Stimulated activated CD8-positive, alpha-beta memory T cell treated with anti-CD3 and anti-CD28 coated beads, Interleukin-7, amount 100 ng/mL, for 48 hours (primary cell): ENCODE results near the gene PPP2R2B.

ENCODE experiments used
- DNase-seq, 2 donors: peaks; one replicate each; pipeline ENCODE4 v3.0.0-alpha.2; 2020; ENCODE audit warnings: low read depth in 1 of 2; ENCODE audit errors: extremely low read depth in 1 of 2

The PPP2R2B gene

GRCh38 chr5:146707316-146707715, 171.2 kb downstream of the PPP2R2B start:
- no peak for DNase-seq

- DNase-seq = no peak
Measured at GRCh38 chr5:146706321-146706972, 172.1 kb downstream of the PPP2R2B start.

- no peak for DNase-seq
Measured at GRCh38 chr5:146704949-146705665, 173.4 kb downstream of the PPP2R2B start.

- no peak for DNase-seq
Measured at GRCh38 chr5:146703899-146704298, 174.7 kb downstream of the PPP2R2B start.

- DNase-seq = no peak
Measured at GRCh38 chr5:146703499-146703898, 175.1 kb downstream of the PPP2R2B start.

- DNase-seq = no peak
Measured at GRCh38 chr5:146699664-146700418, 178.7 kb downstream of the PPP2R2B start.

GRCh38 chr5:146699138-146699537, 179.4 kb downstream of the PPP2R2B start:
- DNase-seq = no peak

- DNase-seq = no peak
Measured at GRCh38 chr5:146698651-146699050, 179.9 kb downstream of the PPP2R2B start.

- no peak for DNase-seq
Measured at GRCh38 chr5:146697211-146697610, 181.3 kb downstream of the PPP2R2B start.

- no peak for DNase-seq
Measured at GRCh38 chr5:146695646-146696045, 182.9 kb downstream of the PPP2R2B start.

GRCh38 chr5:146690880-146691355, 187.6 kb downstream of the PPP2R2B start:
- DNase-seq = no peak

- no peak for DNase-seq
Measured at GRCh38 chr5:146687630-146688029, 190.9 kb downstream of the PPP2R2B start.

GRCh38 chr5:146683861-146684260, 194.7 kb downstream of the PPP2R2B start:
- DNase-seq = no peak

GRCh38 chr5:146682899-146683532, 195.5 kb downstream of the PPP2R2B start:
- DNase-seq = no peak

- DNase-seq = no peak
Measured at GRCh38 chr5:146681585-146682105, 196.9 kb downstream of the PPP2R2B start.

- DNase-seq = no peak
Measured at GRCh38 chr5:146680846-146681584, 197.5 kb downstream of the PPP2R2B start.

- no peak for DNase-seq
Measured at GRCh38 chr5:146675636-146676035, 202.9 kb downstream of the PPP2R2B start.

- DNase-seq = no peak
Measured at GRCh38 chr5:146672866-146673265, 205.7 kb downstream of the PPP2R2B start.

GRCh38 chr5:146671561-146672295, 206.8 kb downstream of the PPP2R2B start:
- no peak for DNase-seq

GRCh38 chr5:146669656-146670055, 208.9 kb downstream of the PPP2R2B start:
- no peak for DNase-seq
